PC-3 (cell line): Measurements from ENCODE around the gene GIMAP8.

Experiments used
- EZH2 ChIP-seq: fragments of 300-600 bp; sonication (generic); IDR thresholded peaks from one replicate; pipeline ENCODE4 v1.6.1; 2017; ENCODE audit warnings: antibody characterized with exemption, mild to moderate bottlenecking, low read length; ENCODE audit not compliant: unreplicated experiment
- EZH2phosphoT487 ChIP-seq: fragments of 300-600 bp; sonication (generic); IDR thresholded peaks from 2 replicates; pipeline ENCODE4 v1.6.1; 2018; ENCODE audit warnings: mild to moderate bottlenecking, antibody characterized with exemption, low read length, borderline replicate concordance
- TF ChIP-seq, protein P1 (sequence below): fragments of 300-600 bp; sonication (generic); conservative IDR thresholded peaks from 2 replicates; pipeline ENCODE4 v1.5.1; 2017; ENCODE audit warnings: antibody characterized with exemption, low read depth, mild to moderate bottlenecking, low read length

DNA sequence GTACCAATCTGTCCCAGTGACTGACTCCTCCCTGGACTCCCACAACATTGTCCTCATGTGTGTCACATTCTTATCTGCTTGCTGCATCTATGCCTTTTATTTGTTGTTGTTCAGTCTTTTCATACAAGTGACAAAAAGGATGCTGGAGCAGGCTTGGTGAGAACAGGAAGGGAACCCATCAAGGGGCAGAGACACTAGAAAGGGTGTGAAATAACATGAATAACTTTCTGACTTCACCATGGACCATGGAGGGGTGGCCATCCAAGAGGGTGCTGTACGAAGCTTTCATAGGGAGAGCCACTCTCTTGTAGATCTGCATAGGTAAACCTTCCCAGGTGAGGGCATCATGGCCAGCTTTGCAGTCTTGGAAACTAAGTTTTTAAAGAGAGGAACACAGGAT, 14.5 kb downstream of the GIMAP8 start:
- no peak for TF ChIP-seq EZH2
- TF ChIP-seq, protein P1, sequence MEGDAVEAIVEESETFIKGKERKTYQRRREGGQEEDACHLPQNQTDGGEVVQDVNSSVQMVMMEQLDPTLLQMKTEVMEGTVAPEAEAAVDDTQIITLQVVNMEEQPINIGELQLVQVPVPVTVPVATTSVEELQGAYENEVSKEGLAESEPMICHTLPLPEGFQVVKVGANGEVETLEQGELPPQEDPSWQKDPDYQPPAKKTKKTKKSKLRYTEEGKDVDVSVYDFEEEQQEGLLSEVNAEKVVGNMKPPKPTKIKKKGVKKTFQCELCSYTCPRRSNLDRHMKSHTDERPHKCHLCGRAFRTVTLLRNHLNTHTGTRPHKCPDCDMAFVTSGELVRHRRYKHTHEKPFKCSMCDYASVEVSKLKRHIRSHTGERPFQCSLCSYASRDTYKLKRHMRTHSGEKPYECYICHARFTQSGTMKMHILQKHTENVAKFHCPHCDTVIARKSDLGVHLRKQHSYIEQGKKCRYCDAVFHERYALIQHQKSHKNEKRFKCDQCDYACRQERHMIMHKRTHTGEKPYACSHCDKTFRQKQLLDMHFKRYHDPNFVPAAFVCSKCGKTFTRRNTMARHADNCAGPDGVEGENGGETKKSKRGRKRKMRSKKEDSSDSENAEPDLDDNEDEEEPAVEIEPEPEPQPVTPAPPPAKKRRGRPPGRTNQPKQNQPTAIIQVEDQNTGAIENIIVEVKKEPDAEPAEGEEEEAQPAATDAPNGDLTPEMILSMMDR = no peak
- TF ChIP-seq EZH2phosphoT487 = no peak
